ENCODE measurements around the gene ARHGAP40. TPM values are rescaled to one million over a fixed set of nuclear protein-coding genes. Genes with fewer than 3 reads are reported as not detected.

ARHGAP40 gene
- total and polyA plus RNA-seq, 2 of the 13 experiments (the other 11 are each of a cell fraction or from before 2014, with no cell fraction given), result 0.75 to 2.1 TPM

- TF ChIP-seq PPARG (CRISPR knock-in tag; conservative IDR thresholded peaks at IDR 0.05) (no peak), RCOR2 (CRISPR knock-in tag; IDR thresholded peaks at IDR 0.05) (no peak), NR2C2 (CRISPR knock-in tag; IDR thresholded peaks at IDR 0.05; ENCODE audit: borderline replicate concordance) (no peak), ZNF253 (CRISPR knock-in tag; IDR thresholded peaks at IDR 0.05; ENCODE audit: borderline replicate concordance) (no peak), HIC2 (CRISPR knock-in tag; IDR thresholded peaks at IDR 0.05; ENCODE audit: low read depth) (peak; percentile 52; the same call in 1 of the 2 replicates), JARID2 (CRISPR knock-in tag; IDR thresholded peaks at IDR 0.05; ENCODE audit: insufficient replicate concordance) (peak; percentile 86), DR1 (CRISPR knock-in tag; IDR thresholded peaks at IDR 0.05) (no peak; the same call in 1 of the 2 replicates), KLF12 (CRISPR knock-in tag; IDR thresholded peaks at IDR 0.05; ENCODE audit: borderline replicate concordance) (no peak), KLF11 (CRISPR knock-in tag; IDR thresholded peaks at IDR 0.05) (peak; percentile 80; the same call in 1 of the 2 replicates), MZF1 (CRISPR knock-in tag; IDR thresholded peaks at IDR 0.05; ENCODE audit: borderline replicate concordance) (no peak), DNMT1 (CRISPR knock-in tag; IDR thresholded peaks at IDR 0.05) (peak; percentile 96), ZNF713 (CRISPR knock-in tag; IDR thresholded peaks at IDR 0.05) (peak; percentile 90), BRCA1 (CRISPR knock-in tag; IDR thresholded peaks at IDR 0.05) (no peak), SRSF9 (IDR thresholded peaks at IDR 0.05; ENCODE audit: borderline replicate concordance, insufficient read depth, low read depth, low read length, poor library complexity, severe bottlenecking) (no peak), KAT7 (CRISPR knock-in tag; IDR thresholded peaks at IDR 0.05; ENCODE audit: borderline replicate concordance) (no peak), TFE3 (CRISPR knock-in tag; IDR thresholded peaks at IDR 0.05) (0 out of 2 replicates have a peak, but pooled peaks have one; percentile 43), USF2 (IDR thresholded peaks at IDR 0.05; ENCODE audit: low read depth, low read length) (no peak), USF2 (CRISPR knock-in tag; IDR thresholded peaks at IDR 0.05; ENCODE audit: borderline replicate concordance) (no peak)
These were observed 44.6 kb downstream of the ARHGAP40 start (continued) for GRCh38 chr20:38645980-38646858.
